ENCODE results near the gene ZNF497. TPM values are rescaled to one million over a fixed set of nuclear protein-coding genes. Genes with fewer than 3 reads are reported as not detected.
"Not testable (repeated sequence)": the region's sequence is repeated elsewhere in the genome, so short reads cannot be mapped to it uniquely, and the experiment has no call there.

ZNF497 gene
- polyA plus RNA-seq (2014; cell fraction: cytosol; rRNA removed) = 1.2 and 1.5 TPM in 2 replicates
- polyA plus RNA-seq (2014; cell fraction: nucleus; rRNA removed) = 3.8 and 6.7 TPM in 2 replicates

GRCh38 chr19:58362272-58362994 is at the start of gene ZNF497:
Gene ZNF497 (minus strand): TSS chr19:58362751. CDS start chr19:58357635, 5,116 bp downstream.
- peak; percentile 92 for DNase-seq (ENCODE audit: low spot score)

- no peak for DNase-seq (ENCODE audit: low spot score)
Measured at GRCh38 chr19:58409010-58409790, 46.6 kb upstream of the ZNF497 start.

GRCh38 chr19:58408152-58409009 is 45.8 kb upstream of the ZNF497 start, which contains the start of gene ZNF584:
Gene ZNF584 (plus strand): TSS chr19:58408649. CDS start chr19:58409148, 499 bp downstream.
- DNase-seq (ENCODE audit: low spot score) = peak; percentile 89

- DNase-seq (ENCODE audit: low spot score) = no peak
Measured at GRCh38 chr19:58407658-58408151, 45.2 kb upstream of the ZNF497 start.

GRCh38 chr19:58406818-58407657 is 44.5 kb upstream of the ZNF497 start:
- no peak for DNase-seq (ENCODE audit: low spot score)

GRCh38 chr19:58403920-58404478 is 41.4 kb upstream of the ZNF497 start:
- not testable (repeated sequence) for DNase-seq (ENCODE audit: low spot score)

- no peak for DNase-seq (ENCODE audit: low spot score)
Measured at GRCh38 chr19:58401840-58402421, 39.4 kb upstream of the ZNF497 start.

- peak; percentile 97 for DNase-seq (ENCODE audit: low spot score)
Measured at GRCh38 chr19:58400916-58401839, 38.6 kb upstream of the ZNF497 start.

- no peak for DNase-seq (ENCODE audit: low spot score)
Measured at GRCh38 chr19:58400316-58400915, 37.9 kb upstream of the ZNF497 start.

- no peak for DNase-seq (ENCODE audit: low spot score)
Measured at GRCh38 chr19:58399903-58400302, 37.4 kb upstream of the ZNF497 start.

GRCh38 chr19:58398545-58398944 is 36.0 kb upstream of the ZNF497 start:
- no peak for DNase-seq (ENCODE audit: low spot score)

GRCh38 chr19:58398087-58398486 is 35.5 kb upstream of the ZNF497 start:
- DNase-seq (ENCODE audit: low spot score) = no peak

- DNase-seq (ENCODE audit: low spot score) = no peak
Measured at GRCh38 chr19:58397533-58398037, 35.0 kb upstream of the ZNF497 start.

- no peak for DNase-seq (ENCODE audit: low spot score)
Measured at GRCh38 chr19:58396691-58397532, 34.4 kb upstream of the ZNF497 start.

GRCh38 chr19:58395979-58396627 is 33.6 kb upstream of the ZNF497 start:
- no peak for DNase-seq (ENCODE audit: low spot score)

- no peak for DNase-seq (ENCODE audit: low spot score)
Measured at GRCh38 chr19:58395220-58395978, 32.8 kb upstream of the ZNF497 start, which contains the start of gene RNF225. Gene RNF225 (plus strand): TSS chr19:58395656. CDS start chr19:58396090, 434 bp downstream.

Data from SK-N-DZ (cell line).